GM23338 (cell line): ENCODE data around the gene FHDC1. TPM values are rescaled to one million over a fixed set of nuclear protein-coding genes. Genes with fewer than 3 reads are reported as not detected.

ENCODE experiments used
- ATAC-seq: fragments of 200-7000 bp; cut with Tn5 transposase; 3 replicates; pipeline ENCODE4 v1.9.1; 2020
- DNase-seq: peaks from one replicate; pipeline ENCODE4 v3.0.0-alpha.2; 2015; ENCODE audit warnings: low spot score
- H2AFZ ChIP-seq: fragments of 200-600 bp; sonication (generic); 2 replicates; pipeline ENCODE4 v1.8.0; 2016; ENCODE audit warnings: antibody characterized with exemption, mild to moderate bottlenecking, moderate library complexity
- H3F3A ChIP-seq: fragments of 200-600 bp; sonication (generic); replicated peaks from 2 replicates; pipeline ENCODE4 v1.8.0; 2017; ENCODE audit warnings: antibody characterized with exemption, mixed run types, low read depth
- H3K27ac ChIP-seq: fragments of 200-600 bp; sonication (generic); 2 replicates; pipeline ENCODE4 v1.6.1; 2016; ENCODE audit warnings: low read depth
- H3K27me3 ChIP-seq: fragments of 200-600 bp; sonication (generic); 2 replicates; pipeline ENCODE4 v1.8.0; 2016; ENCODE audit warnings: mild to moderate bottlenecking, mixed run types, moderate library complexity; ENCODE audit not compliant: insufficient read depth
- H3K36me3 ChIP-seq: fragments of 200-600 bp; sonication (generic); 2 replicates; pipeline ENCODE4 v1.8.0; 2016; ENCODE audit warnings: mild to moderate bottlenecking; ENCODE audit not compliant: insufficient read depth
- H3K4me1 ChIP-seq: fragments of 200-600 bp; sonication (generic); 2 replicates; pipeline ENCODE4 v1.8.0; 2016; ENCODE audit warnings: mild to moderate bottlenecking, moderate library complexity; ENCODE audit not compliant: insufficient read depth
- H3K4me2 ChIP-seq: fragments of 200-600 bp; sonication (generic); 2 replicates; pipeline ENCODE4 v1.7.1; 2017; ENCODE audit warnings: mixed run types
- H3K4me3 ChIP-seq: fragments of 200-600 bp; sonication (generic); 2 replicates; pipeline ENCODE4 v1.6.1; 2016; ENCODE audit warnings: mixed run types
- H3K79me2 ChIP-seq: fragments of 200-600 bp; sonication (generic); replicated peaks from 2 replicates; pipeline ENCODE4 v1.8.0; 2017; ENCODE audit warnings: mild to moderate bottlenecking; ENCODE audit not compliant: insufficient read depth
- H3K9me2 ChIP-seq: fragments of 200-600 bp; sonication (generic); 2 replicates; pipeline ENCODE4 v1.8.0; 2017; ENCODE audit not compliant: insufficient read depth
- H4K20me1 ChIP-seq: fragments of 200-600 bp; sonication (generic); replicated peaks from 2 replicates; pipeline ENCODE4 v1.8.0; 2017; ENCODE audit warnings: mild to moderate bottlenecking; ENCODE audit not compliant: insufficient read depth
- H3K27ac Mint-ChIP-seq: 2 replicates; pipeline ENCODE4 v1.8.0; 2020; ENCODE audit warnings: inconsistent platforms, mild to moderate bottlenecking, moderate library complexity, mixed read lengths
- H3K27me3 Mint-ChIP-seq: 3 replicates; pipeline ENCODE4 v1.8.0; 2022; ENCODE audit warnings: low read depth, mild to moderate bottlenecking, moderate library complexity, mixed read lengths, inconsistent platforms; ENCODE audit not compliant: insufficient read depth, poor library complexity
- H3K36me3 Mint-ChIP-seq: 3 replicates; pipeline ENCODE4 v1.8.0; 2021; ENCODE audit warnings: low read depth, mild to moderate bottlenecking, inconsistent platforms, moderate library complexity, mixed read lengths
- H3K4me1 Mint-ChIP-seq: 3 replicates; pipeline ENCODE4 v1.8.0; 2020; ENCODE audit warnings: mild to moderate bottlenecking, inconsistent platforms, mixed read lengths
- H3K4me3 Mint-ChIP-seq: 3 replicates; pipeline ENCODE4 v1.8.0; 2021; ENCODE audit warnings: moderate library complexity, mild to moderate bottlenecking, inconsistent platforms, mixed read lengths
- H3K9me3 Mint-ChIP-seq: 3 replicates; pipeline ENCODE4 v1.8.0; 2020; ENCODE audit warnings: moderate library complexity, mild to moderate bottlenecking, inconsistent platforms, mixed read lengths
- CTCF ChIP-seq, 2 experiments: fragments of 200-600 bp in 1 of 2; sonication (generic) in 1 of 2; conservative IDR thresholded peaks; 2 replicates each; pipeline versions ENCODE4 v1.5.1 to v1.6.1; 2016 to 2017; ENCODE audit warnings: antibody characterized with exemption in 2 of 2, low read depth in 2 of 2, mild to moderate bottlenecking in 2 of 2, moderate library complexity in 1 of 2
- EZH2 ChIP-seq: fragments of 200-600 bp; sonication (generic); IDR thresholded peaks from one replicate; pipeline ENCODE4 v1.8.0; 2017; ENCODE audit warnings: antibody characterized with exemption, mild to moderate bottlenecking, low read depth; ENCODE audit not compliant: unreplicated experiment
- JUNB ChIP-seq: IDR thresholded peaks from one replicate; pipeline ENCODE4 v1.6.1; 2016; ENCODE audit warnings: antibody characterized with exemption; ENCODE audit not compliant: unreplicated experiment
- NANOG ChIP-seq: IDR thresholded peaks from 2 replicates; pipeline ENCODE4 v1.6.1; 2016; ENCODE audit warnings: antibody characterized with exemption, borderline replicate concordance
- POLR2AphosphoS5 ChIP-seq: IDR thresholded peaks from 2 replicates; pipeline ENCODE4 v1.6.1; 2016; ENCODE audit warnings: antibody characterized with exemption, low read depth
- REST ChIP-seq: IDR thresholded peaks from one replicate; pipeline ENCODE4 v1.6.1; 2018; ENCODE audit warnings: antibody characterized with exemption; ENCODE audit not compliant: unreplicated experiment
- ZNF462 ChIP-seq: fragments of 250-450 bp; sonication (Bioruptor Pico); IDR thresholded peaks from 2 replicates; pipeline ENCODE4 v1.5.0; 2020; ENCODE audit warnings: mild to moderate bottlenecking, moderate library complexity
- polyA plus RNA-seq: library from polyadenylated mRNA; unstranded; fragments of >200 nt; fragmentation: Nextera tagmentation; extraction: Ambion mirVana; gene quantifications from 2 replicates; pipeline ENCODE4 v1.2.1, GENCODE V29; 2016
- total RNA-seq: library from RNA; depleted of rRNA; stranded (reverse); fragments of >200 nt; shearing (Covaris generic); gene quantifications from 2 replicates; pipeline ENCODE4 v1.2.3, GENCODE V29; 2014

FHDC1 gene
- total and polyA plus RNA-seq, 2 experiments from 2014 or later, result 9.5 to 22.8 TPM

- Histone ChIP-seq H3K9me2 (no peaks in the 10 kb centered on the region), H2AFZ (no peak overlapping the region), H3F3A (no peaks in the 10 kb centered on the region), H3K27me3 (no peaks in the 10 kb centered on the region), H3K27ac (no peak overlapping the region), H3K4me1 (no peaks in the 10 kb centered on the region), H3K4me2 (no peak overlapping the region), H3K36me3 (no peaks in the 10 kb centered on the region), H3K79me2 (no peaks in the 10 kb centered on the region), H3K4me3 (no peak overlapping the region), H4K20me1 (no peaks in the 10 kb centered on the region)
- H3K4me1 Mint-ChIP-seq, result no peaks in the 10 kb centered on the region
- H3K36me3 Mint-ChIP-seq, result peaks cover 7% of the 10 kb centered on the region; the same call in 1 of the 3 replicates
- no peak overlapping the region for H3K27ac Mint-ChIP-seq
- no peak for ATAC-seq
- H3K4me3 Mint-ChIP-seq, result no peak overlapping the region
- no peaks in the 10 kb centered on the region for H3K27me3 Mint-ChIP-seq
- TF ChIP-seq NANOG (no peak), JUNB (no peak), ZNF462 (CRISPR knock-in tag) (no peak), POLR2AphosphoS5 (no peak), EZH2 (no peak), REST (no peak), CTCF (conservative IDR thresholded peaks at IDR 0.05; ENCODE audit: low read depth in 2 of 2) (peak; percentile 24 to 29; a peak in 3 of 4 replicates)
- H3K9me3 Mint-ChIP-seq, result no peaks in the 10 kb centered on the region
- DNase-seq, result no peak
These were observed 25.6 kb upstream of the FHDC1 start for GRCh38 chr4:152910521-152910920.
